ENCODE data around the gene SSB. TPM values are rescaled to one million over a fixed set of nuclear protein-coding genes. Genes with fewer than 3 reads are reported as not detected.

The SSB gene
- total and polyA plus RNA-seq, 2 of the 13 experiments (the other 11 are each of a cell fraction or from before 2014, with no cell fraction given): 109 to 208 TPM

GRCh38 chr2:169798718-169799592 is at the start of gene SSB (continued):
- TF ChIP-seq DRAP1 (CRISPR knock-in tag; IDR thresholded peaks at IDR 0.05) (peak; percentile 92), ZNF230 (CRISPR knock-in tag; IDR thresholded peaks at IDR 0.05) (peak; percentile 80; the same call in 1 of the 2 replicates), KDM1A (CRISPR knock-in tag; IDR thresholded peaks at IDR 0.05) (0 out of 2 replicates have a peak, but pooled peaks have one; percentile 34), ZNF619 (CRISPR knock-in tag; IDR thresholded peaks at IDR 0.05) (peak; percentile 94), ZNF792 (CRISPR knock-in tag; IDR thresholded peaks at IDR 0.05) (peak; percentile 91; the same call in 1 of the 2 replicates), ZNF761 (CRISPR knock-in tag; conservative IDR thresholded peaks at IDR 0.05) (0 out of 2 replicates have a peak, but pooled peaks have one; percentile 66), MED8 (CRISPR knock-in tag; IDR thresholded peaks at IDR 0.05; ENCODE audit: insufficient replicate concordance) (peak; percentile 63), ZNF550 (CRISPR knock-in tag; IDR thresholded peaks at IDR 0.05; ENCODE audit: borderline replicate concordance) (0 out of 2 replicates have a peak, but pooled peaks have one; percentile 80), ZNF275 (CRISPR knock-in tag; IDR thresholded peaks at IDR 0.05; ENCODE audit: borderline replicate concordance) (peak; percentile 63; the same call in 1 of the 2 replicates), PITX1 (CRISPR knock-in tag; IDR thresholded peaks at IDR 0.05) (0 out of 2 replicates have a peak, but pooled peaks have one; percentile 21), ZBTB20 (CRISPR knock-in tag; IDR thresholded peaks at IDR 0.05; ENCODE audit: borderline replicate concordance, low read depth) (0 out of 2 replicates have a peak, but pooled peaks have one; percentile 32), MLX (CRISPR knock-in tag; IDR thresholded peaks at IDR 0.05) (0 out of 2 replicates have a peak, but pooled peaks have one; percentile 21), ASH2L (IDR thresholded peaks at IDR 0.05; ENCODE audit: insufficient read length, low read depth, low read length) (peak; percentile 94), HNF1B (CRISPR knock-in tag; IDR thresholded peaks at IDR 0.05) (peak; percentile 73), ZNF326 (CRISPR knock-in tag; IDR thresholded peaks at IDR 0.05; ENCODE audit: borderline replicate concordance) (no peak), ZNF747 (CRISPR knock-in tag; IDR thresholded peaks at IDR 0.05; ENCODE audit: borderline replicate concordance) (peak; percentile 43; the same call in 1 of the 2 replicates), PCBP1 (IDR thresholded peaks at IDR 0.05; ENCODE audit: borderline replicate concordance, low read depth, low read length) (0 out of 2 replicates have a peak, but pooled peaks have one; percentile 19), PPARG (CRISPR knock-in tag; conservative IDR thresholded peaks at IDR 0.05) (peak; percentile 66), HNF4A (CRISPR knock-in tag; IDR thresholded peaks at IDR 0.05) (0 out of 2 replicates have a peak, but pooled peaks have one; percentile 20), DNMT3B (CRISPR knock-in tag; conservative IDR thresholded peaks at IDR 0.05) (no peak), ZNF543 (CRISPR knock-in tag; IDR thresholded peaks at IDR 0.05) (peak; percentile 73; the same call in 1 of the 2 replicates), ZNF704 (CRISPR knock-in tag; IDR thresholded peaks at IDR 0.05; ENCODE audit: borderline replicate concordance) (no peak), RAD21 (CRISPR knock-in tag; IDR thresholded peaks at IDR 0.05) (0 out of 2 replicates have a peak, but pooled peaks have one; percentile 39)

Measured in HepG2 (cell line).